GM12872 (cell line): Measurements from ENCODE around the gene APOM.

Experiments used
- CTCF ChIP-seq: IDR thresholded peaks from 3 replicates; pipeline ENCODE4 v1.5.1; 2011; ENCODE audit warnings: low read depth, mild to moderate bottlenecking, low read length, moderate library complexity; ENCODE audit not compliant: insufficient read depth

The APOM gene

GRCh38 chr6:31654574-31655348 is 933 bp upstream of the APOM start:
- TF ChIP-seq CTCF, result no peak

- TF ChIP-seq CTCF, result no peak
These were observed 1.9 kb downstream of the APOM start for GRCh38 chr6:31657406-31658157.

GRCh38 chr6:31658158-31658688 is 2.5 kb downstream of the APOM start:
- no peak for TF ChIP-seq CTCF

- TF ChIP-seq CTCF, result no peak
These were observed 3.4 kb downstream of the APOM start for GRCh38 chr6:31658983-31659648.

GRCh38 chr6:31659649-31660380 is 4.1 kb downstream of the APOM start:
- TF ChIP-seq CTCF, result no peak

GRCh38 chr6:31660381-31661261 is 4.9 kb downstream of the APOM start, which contains the start of gene C6orf47:
C6orf47 (minus strand) TSS chr6:31660778; CDS start chr6:31659947, 831 bp downstream.
- TF ChIP-seq CTCF, result no peak
